Trophoblast cell (in vitro differentiated cells and primary cell): ENCODE data around the gene GALNT14.

Experiments used
- DNase-seq, 2 donors: peaks; one replicate each; pipeline ENCODE4 v3.0.0-alpha.2; 2016
- H2AFZ ChIP-seq: 2 replicates; pipeline ENCODE4 v1.6.1; 2013; ENCODE audit warnings: low read length, moderate library complexity, mild to moderate bottlenecking; ENCODE audit not compliant: insufficient read depth, poor library complexity
- H2AK5ac ChIP-seq: 2 replicates; pipeline ENCODE4 v1.6.1; 2013; ENCODE audit warnings: mild to moderate bottlenecking, low read length
- H2BK120ac ChIP-seq: 2 replicates; pipeline ENCODE4 v1.6.1; 2013; ENCODE audit warnings: low read length, mild to moderate bottlenecking, moderate library complexity; ENCODE audit not compliant: insufficient read depth, poor library complexity
- H2BK12ac ChIP-seq: 2 replicates; pipeline ENCODE4 v1.6.1; 2013; ENCODE audit warnings: mild to moderate bottlenecking, low read length, moderate library complexity
- H2BK5ac ChIP-seq: 2 replicates; pipeline ENCODE4 v1.6.1; 2013; ENCODE audit warnings: low read length, low read depth, moderate library complexity, mild to moderate bottlenecking; ENCODE audit not compliant: poor library complexity
- H3K14ac ChIP-seq: 2 replicates; pipeline ENCODE4 v1.6.1; 2013; ENCODE audit warnings: mild to moderate bottlenecking, low read length
- H3K18ac ChIP-seq: 2 replicates; pipeline ENCODE4 v1.6.1; 2013; ENCODE audit warnings: mild to moderate bottlenecking, low read length
- H3K23ac ChIP-seq: 2 replicates; pipeline ENCODE4 v1.6.1; 2013; ENCODE audit warnings: low read length
- H3K27ac ChIP-seq: 2 replicates; pipeline ENCODE4 v1.5.1; 2013; ENCODE audit warnings: low read depth, mild to moderate bottlenecking, inconsistent platforms, low read length, moderate library complexity
- H3K27me3 ChIP-seq: 2 replicates; pipeline ENCODE4 v1.6.1; 2013; ENCODE audit warnings: inconsistent platforms, mild to moderate bottlenecking, low read length, moderate library complexity; ENCODE audit not compliant: insufficient read depth
- H3K36me3 ChIP-seq, 2 experiments: 1 replicate in 1 of 2; 2 replicates in 1 of 2; pipeline ENCODE4 v1.6.1; 2013; ENCODE audit warnings: low read length in 2 of 2, mild to moderate bottlenecking in 2 of 2, moderate library complexity in 1 of 2; ENCODE audit not compliant: insufficient read depth in 2 of 2, control insufficient read depth in 1 of 2
- H3K4ac ChIP-seq: 2 replicates; pipeline ENCODE4 v1.6.1; 2013; ENCODE audit warnings: low read depth, mild to moderate bottlenecking, low read length, moderate library complexity
- H3K4me1 ChIP-seq, 2 experiments: 1 replicate in 1 of 2; 2 replicates in 1 of 2; pipeline ENCODE4 v1.6.1; 2013; ENCODE audit warnings: low read length in 2 of 2, mild to moderate bottlenecking in 2 of 2, moderate library complexity in 1 of 2; ENCODE audit not compliant: insufficient read depth in 2 of 2, control insufficient read depth in 1 of 2
- H3K4me2 ChIP-seq: 2 replicates; pipeline ENCODE4 v1.6.1; 2013; ENCODE audit warnings: inconsistent platforms, mild to moderate bottlenecking, low read length, moderate library complexity
- H3K4me3 ChIP-seq: 2 replicates; pipeline ENCODE4 v1.5.1; 2013; ENCODE audit warnings: mild to moderate bottlenecking, low read depth, low read length, inconsistent platforms
- H3K79me1 ChIP-seq: one replicate; pipeline ENCODE4 v1.6.1; 2013; ENCODE audit warnings: low read length
- H3K79me2 ChIP-seq: 2 replicates; pipeline ENCODE4 v1.6.1; 2013; ENCODE audit warnings: low read length, mild to moderate bottlenecking; ENCODE audit not compliant: control insufficient read depth, insufficient read depth, poor library complexity
- H3K9ac ChIP-seq: 2 replicates; pipeline ENCODE4 v1.6.1; 2013; ENCODE audit warnings: mild to moderate bottlenecking, low read length
- H3K9me3 ChIP-seq: 2 replicates; pipeline ENCODE4 v1.6.1; 2013; ENCODE audit warnings: low read depth, mild to moderate bottlenecking, control low read depth, inconsistent platforms, low read length; ENCODE audit not compliant: insufficient read depth
- H4K12ac ChIP-seq: 2 replicates; pipeline ENCODE4 v1.6.1; 2013; ENCODE audit warnings: low read depth, mild to moderate bottlenecking, low read length, moderate library complexity
- H4K8ac ChIP-seq: 2 replicates; pipeline ENCODE4 v1.6.1; 2013; ENCODE audit warnings: low read depth, mild to moderate bottlenecking, low read length, moderate library complexity
- H4K91ac ChIP-seq: one replicate; pipeline ENCODE4 v1.6.1; 2013; ENCODE audit warnings: low read depth, mild to moderate bottlenecking, low read length, moderate library complexity
- WGBS: extraction: QIAGEN DNeasy Blood & Tissue Kit; methylation state at CpG from one replicate; pipeline ENCODE4 v1.1.7; 2013; ENCODE audit warnings: missing lambda C conversion rate; ENCODE audit not compliant: insufficient read length, insufficient coverage; ENCODE audit errors: extremely low coverage; 5-methylcytosine and 5-hydroxymethylcytosine counted together

The GALNT14 gene

GRCh38 chr2:30964334-30965005 lies 173.8 kb downstream of the GALNT14 start:
- Histone ChIP-seq H2BK12ac (no peak overlapping the region), H3K79me2 (no peaks in the 10 kb centered on the region), H3K36me3 (no peaks in the 10 kb centered on the region), H3K4me1 (no peaks in the 10 kb centered on the region), H2AFZ (no peak overlapping the region), H4K91ac (no peak overlapping the region), H3K27ac (no peak overlapping the region), H3K4me2 (no peak overlapping the region), H3K79me1 (no peaks in the 10 kb centered on the region), H3K9ac (no peak overlapping the region), H4K8ac (no peak overlapping the region), H2AK5ac (no peak overlapping the region), H3K9me3 (peaks cover 2% of the 10 kb centered on the region), H2BK120ac (no peak overlapping the region), H3K23ac (no peak overlapping the region), H3K4ac (no peak overlapping the region), H3K27me3 (no peaks in the 10 kb centered on the region), H3K18ac (no peak overlapping the region), H4K12ac (no peak overlapping the region), H3K14ac (no peak overlapping the region), H2BK5ac (no peak overlapping the region), H3K4me3 (no peak overlapping the region)
- WGBS: no CpG with 5 or more reads among the region's 11 CpGs
- DNase-seq: no peak

DNA sequence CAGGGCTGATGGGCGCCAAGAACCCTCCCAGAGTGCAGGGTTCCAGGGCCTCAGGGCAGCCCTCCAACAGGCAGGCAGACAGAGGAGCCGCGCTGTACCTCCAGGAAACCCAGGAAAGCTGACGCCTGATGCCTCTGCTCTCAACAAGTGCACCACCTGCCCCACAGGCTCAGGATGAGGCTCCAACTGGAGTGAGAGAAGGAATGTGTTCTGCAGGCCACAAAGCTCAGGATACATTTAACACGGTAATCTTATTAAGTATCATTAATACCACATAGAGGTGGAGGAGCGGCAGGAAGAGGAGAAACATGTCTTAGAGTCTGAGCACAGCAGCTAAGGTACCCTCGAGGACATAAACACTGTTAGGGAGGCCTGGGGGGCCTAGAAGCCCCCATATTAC lies 175.1 kb downstream of the GALNT14 start:
- Histone ChIP-seq H3K79me2 (no peaks in the 10 kb centered on the region), H3K4me1 (no peaks in the 10 kb centered on the region), H3K27me3 (no peaks in the 10 kb centered on the region), H2BK120ac (no peak overlapping the region), H3K4me2 (no peak overlapping the region), H3K23ac (no peak overlapping the region), H2BK12ac (no peak overlapping the region), H2AK5ac (no peak overlapping the region), H3K9ac (no peak overlapping the region), H4K8ac (no peak overlapping the region), H3K36me3 (no peaks in the 10 kb centered on the region), H4K12ac (no peak overlapping the region), H3K79me1 (no peaks in the 10 kb centered on the region), H3K27ac (no peak overlapping the region), H2AFZ (no peak overlapping the region), H4K91ac (no peak overlapping the region), H2BK5ac (no peak overlapping the region), H3K14ac (no peak overlapping the region), H3K4me3 (no peak overlapping the region), H3K4ac (no peak overlapping the region), H3K18ac (no peak overlapping the region), H3K9me3 (peaks cover 2% of the 10 kb centered on the region)
- DNase-seq: no peak
- no CpG with 5 or more reads among the region's 7 CpGs for WGBS

DNA sequence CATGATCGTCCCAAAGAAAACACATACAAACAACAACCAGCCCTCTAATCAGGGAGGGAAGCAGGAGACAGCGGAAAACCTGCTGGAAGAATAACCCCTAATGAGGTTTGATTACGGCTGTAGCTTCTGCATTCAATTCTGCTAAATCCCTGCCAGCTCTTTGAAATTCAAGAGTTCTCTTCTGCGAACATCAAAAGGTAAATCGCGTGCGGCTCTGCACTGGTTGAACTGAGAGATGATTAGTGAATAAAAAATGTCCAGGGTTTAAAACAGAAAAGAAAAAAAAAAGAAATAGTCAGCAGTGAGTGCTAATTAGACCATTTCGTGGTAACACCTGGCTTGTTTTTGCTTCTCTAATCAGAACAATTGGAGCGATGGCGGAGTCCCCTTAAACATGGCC lies 178.0 kb downstream of the GALNT14 start:
- Histone ChIP-seq H3K23ac (no peak overlapping the region), H3K4ac (no peak overlapping the region), H3K4me1 (no peaks in the 10 kb centered on the region), H3K18ac (no peak overlapping the region), H2BK5ac (no peak overlapping the region), H3K14ac (no peak overlapping the region), H2BK12ac (no peak overlapping the region), H2AFZ (no peak overlapping the region), H3K4me2 (no peak overlapping the region), H3K79me1 (no peaks in the 10 kb centered on the region), H4K12ac (no peak overlapping the region), H4K91ac (no peak overlapping the region), H3K27ac (no peak overlapping the region), H2BK120ac (no peak overlapping the region), H3K27me3 (no peaks in the 10 kb centered on the region), H3K9me3 (peaks cover 2% of the 10 kb centered on the region), H3K36me3 (no peaks in the 10 kb centered on the region), H2AK5ac (no peak overlapping the region), H4K8ac (no peak overlapping the region), H3K79me2 (no peaks in the 10 kb centered on the region), H3K9ac (no peak overlapping the region), H3K4me3 (no peak overlapping the region)
- no CpG with 5 or more reads among the region's 10 CpGs for WGBS
- no peak for DNase-seq

DNA sequence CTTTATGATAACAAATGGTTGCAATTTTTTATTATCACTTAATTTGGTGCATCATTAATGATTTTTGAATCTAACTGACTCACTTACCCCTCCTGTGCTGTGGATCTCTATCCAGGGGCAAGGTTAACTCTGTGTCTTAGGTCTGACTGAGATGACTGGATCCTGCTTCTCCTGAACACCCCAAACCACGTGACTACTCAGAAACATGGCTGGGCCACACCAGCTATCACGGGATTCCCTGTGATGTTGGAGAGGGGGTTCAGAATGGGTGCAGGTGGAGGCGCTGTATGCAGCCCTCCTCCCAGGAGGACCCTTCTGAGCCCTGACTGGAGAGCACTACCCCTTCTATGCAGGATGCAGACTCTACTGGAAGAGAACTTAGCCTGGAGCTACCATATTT lies 178.6 kb downstream of the GALNT14 start:
- Histone ChIP-seq H2AK5ac (no peak overlapping the region), H2BK120ac (no peak overlapping the region), H2BK12ac (no peak overlapping the region), H3K79me1 (no peaks in the 10 kb centered on the region), H4K8ac (no peak overlapping the region), H2BK5ac (no peak overlapping the region), H3K18ac (no peak overlapping the region), H2AFZ (no peak overlapping the region), H4K12ac (no peak overlapping the region), H3K27me3 (no peaks in the 10 kb centered on the region), H3K36me3 (no peaks in the 10 kb centered on the region), H3K4ac (no peak overlapping the region), H3K9me3 (peaks cover 2% of the 10 kb centered on the region), H3K4me2 (no peak overlapping the region), H3K4me1 (no peaks in the 10 kb centered on the region), H3K79me2 (no peaks in the 10 kb centered on the region), H3K4me3 (no peak overlapping the region), H3K9ac (no peak overlapping the region), H3K27ac (no peak overlapping the region), H4K91ac (no peak overlapping the region), H3K23ac (no peak overlapping the region), H3K14ac (no peak overlapping the region)
- DNase-seq: no peak
- WGBS: no CpG with 5 or more reads among the region's 3 CpGs
